Fibroblast of pulmonary artery (primary cell): ENCODE measurements around the gene KCNMB2.

Experiments
- DNase-seq: peaks from one replicate; pipeline ENCODE4 v3.0.0-alpha.2; 2010; ENCODE audit warnings: low read depth
- H3K4me3 ChIP-seq: replicated peaks from 2 replicates; pipeline ENCODE4 v1.5.1; 2011; ENCODE audit warnings: low read depth, mild to moderate bottlenecking, control low read depth, low read length, moderate library complexity
- CTCF ChIP-seq: IDR thresholded peaks from 2 replicates; pipeline ENCODE4 v1.5.1; 2011; ENCODE audit warnings: mild to moderate bottlenecking, control low read depth, low read length, inconsistent platforms; ENCODE audit errors: missing control alignments

Gene KCNMB2

GRCh38 chr3:178785961-178786360, 249.7 kb downstream of the KCNMB2 start:
- DNase-seq: no peak
- H3K4me3 ChIP-seq: no peak overlapping the region
- TF ChIP-seq CTCF: no peak

- no peak for DNase-seq
- TF ChIP-seq CTCF: no peak
- no peak overlapping the region for H3K4me3 ChIP-seq
Measured at GRCh38 chr3:178787960-178788359, 251.7 kb downstream of the KCNMB2 start.

GRCh38 chr3:178794711-178795110, 258.5 kb downstream of the KCNMB2 start:
- H3K4me3 ChIP-seq: no peak overlapping the region
- no peak for TF ChIP-seq CTCF
- no peak for DNase-seq

- H3K4me3 ChIP-seq: no peak overlapping the region
- no peak for DNase-seq
- no peak for TF ChIP-seq CTCF
Measured at GRCh38 chr3:178795349-178795748, 259.1 kb downstream of the KCNMB2 start.

- DNase-seq: no peak
- no peak for TF ChIP-seq CTCF
- no peak overlapping the region for H3K4me3 ChIP-seq
Measured at GRCh38 chr3:178802259-178802658, 266.0 kb downstream of the KCNMB2 start.

GRCh38 chr3:178802993-178803693, 266.9 kb downstream of the KCNMB2 start:
- DNase-seq: no peak
- no peak overlapping the region for H3K4me3 ChIP-seq
- TF ChIP-seq CTCF: no peak

- H3K4me3 ChIP-seq: no peak overlapping the region
- no peak for TF ChIP-seq CTCF
- no peak for DNase-seq
Measured at GRCh38 chr3:178804606-178805005, 268.4 kb downstream of the KCNMB2 start.
